GM06990 (cell line): ENCODE results near the gene SRD5A1.

ENCODE experiments used
- DNase-seq: peaks from one replicate; pipeline ENCODE4 v3.0.0-alpha.2; 2011; ENCODE audit not compliant: insufficient read length; ENCODE audit errors: extremely low read depth
- H3K27me3 ChIP-seq: replicated peaks from 2 replicates; pipeline ENCODE4 v1.6.0; 2011; ENCODE audit warnings: low read length; ENCODE audit not compliant: control insufficient read depth, insufficient read depth
- H3K36me3 ChIP-seq: 2 replicates; pipeline ENCODE4 v1.5.1; 2011; ENCODE audit warnings: low read length; ENCODE audit not compliant: control insufficient read depth, insufficient read depth
- H3K4me3 ChIP-seq: replicated peaks from 2 replicates; pipeline ENCODE4 v1.5.1; 2011; ENCODE audit warnings: low read depth, mild to moderate bottlenecking, control low read depth, low read length
- CTCF ChIP-seq: IDR thresholded peaks from 2 replicates; pipeline ENCODE4 v1.5.1; 2011; ENCODE audit warnings: low read length, control low read depth, mild to moderate bottlenecking, inconsistent platforms; ENCODE audit not compliant: insufficient read depth, poor library complexity, severe bottlenecking

The SRD5A1 gene

GRCh38 chr5:6723816-6724300 is 90.6 kb downstream of the SRD5A1 start:
- no peak for DNase-seq
- TF ChIP-seq CTCF = no peak
- peaks cover 11% of the 10 kb centered on the region for H3K36me3 ChIP-seq
- H3K4me3 ChIP-seq = no peak overlapping the region
- no peaks in the 10 kb centered on the region for H3K27me3 ChIP-seq
